C4-2B (cell line): ENCODE measurements around the gene EIF4E1B.

Experiments used
- ZFX ChIP-seq: fragments of 450-650 bp; IDR thresholded peaks from 2 replicates; pipeline ENCODE4 v1.6.1; 2017
- TF ChIP-seq, protein P1 (sequence below): fragments of 450-650 bp; conservative IDR thresholded peaks from 2 replicates; pipeline ENCODE4 v1.5.1; 2017; ENCODE audit warnings: mild to moderate bottlenecking

GRCh38 chr5:176640616-176641015 is 10.1 kb downstream of the EIF4E1B start:
- TF ChIP-seq, protein P1, sequence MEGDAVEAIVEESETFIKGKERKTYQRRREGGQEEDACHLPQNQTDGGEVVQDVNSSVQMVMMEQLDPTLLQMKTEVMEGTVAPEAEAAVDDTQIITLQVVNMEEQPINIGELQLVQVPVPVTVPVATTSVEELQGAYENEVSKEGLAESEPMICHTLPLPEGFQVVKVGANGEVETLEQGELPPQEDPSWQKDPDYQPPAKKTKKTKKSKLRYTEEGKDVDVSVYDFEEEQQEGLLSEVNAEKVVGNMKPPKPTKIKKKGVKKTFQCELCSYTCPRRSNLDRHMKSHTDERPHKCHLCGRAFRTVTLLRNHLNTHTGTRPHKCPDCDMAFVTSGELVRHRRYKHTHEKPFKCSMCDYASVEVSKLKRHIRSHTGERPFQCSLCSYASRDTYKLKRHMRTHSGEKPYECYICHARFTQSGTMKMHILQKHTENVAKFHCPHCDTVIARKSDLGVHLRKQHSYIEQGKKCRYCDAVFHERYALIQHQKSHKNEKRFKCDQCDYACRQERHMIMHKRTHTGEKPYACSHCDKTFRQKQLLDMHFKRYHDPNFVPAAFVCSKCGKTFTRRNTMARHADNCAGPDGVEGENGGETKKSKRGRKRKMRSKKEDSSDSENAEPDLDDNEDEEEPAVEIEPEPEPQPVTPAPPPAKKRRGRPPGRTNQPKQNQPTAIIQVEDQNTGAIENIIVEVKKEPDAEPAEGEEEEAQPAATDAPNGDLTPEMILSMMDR = no peak
- TF ChIP-seq ZFX = no peak
